SK-N-MC (cell line): ENCODE measurements around the gene SLC22A16.
A peak's percentile ranks its signal among the peaks of the same experiment; 100 is the strongest.

ENCODE experiments used
- DNase-seq: peaks from one replicate; pipeline ENCODE4 v3.0.0-alpha.2; 2011; ENCODE audit warnings: low read depth, low spot score
- H3K27ac ChIP-seq: fragments of 200-600 bp; sonication (generic); 2 replicates; pipeline ENCODE4 v1.5.1; 2016; ENCODE audit warnings: mixed run types
- H3K36me3 ChIP-seq: fragments of 200-600 bp; sonication (generic); 2 replicates; pipeline ENCODE4 v1.6.1; 2017; ENCODE audit warnings: antibody characterized with exemption, low read length, mixed read lengths; ENCODE audit not compliant: insufficient read depth
- H3K4me3 ChIP-seq: fragments of 200-600 bp; sonication (generic); 2 replicates; pipeline ENCODE4 v1.5.1; 2016
- H3K9ac ChIP-seq: fragments of 200-600 bp; sonication (generic); 2 replicates; pipeline ENCODE4 v1.8.0; 2017; ENCODE audit warnings: mixed run types, mixed read lengths; ENCODE audit not compliant: insufficient read length
- H3K9me3 ChIP-seq: fragments of 200-600 bp; sonication (generic); 2 replicates; pipeline ENCODE4 v1.6.1; 2017; ENCODE audit warnings: low read depth, mild to moderate bottlenecking, antibody characterized with exemption, low read length, moderate library complexity, mixed read lengths
- EZH2 ChIP-seq: fragments of 200-600 bp; sonication (generic); IDR thresholded peaks from one replicate; pipeline ENCODE4 v1.6.1; 2017; ENCODE audit warnings: antibody characterized with exemption
- FOXP2 ChIP-seq: optimal IDR thresholded peaks from 2 replicates; pipeline ENCODE3; 2011; ENCODE audit warnings: mild to moderate bottlenecking, moderate library complexity; ENCODE audit not compliant: insufficient read depth; ENCODE audit errors: extremely low read length, control extremely low read depth
- POLR2AphosphoS5 ChIP-seq: IDR thresholded peaks from 2 replicates; pipeline ENCODE4 v1.6.1; 2012; ENCODE audit warnings: mild to moderate bottlenecking, low read depth, low read length, borderline replicate concordance

SLC22A16 gene

DNA sequence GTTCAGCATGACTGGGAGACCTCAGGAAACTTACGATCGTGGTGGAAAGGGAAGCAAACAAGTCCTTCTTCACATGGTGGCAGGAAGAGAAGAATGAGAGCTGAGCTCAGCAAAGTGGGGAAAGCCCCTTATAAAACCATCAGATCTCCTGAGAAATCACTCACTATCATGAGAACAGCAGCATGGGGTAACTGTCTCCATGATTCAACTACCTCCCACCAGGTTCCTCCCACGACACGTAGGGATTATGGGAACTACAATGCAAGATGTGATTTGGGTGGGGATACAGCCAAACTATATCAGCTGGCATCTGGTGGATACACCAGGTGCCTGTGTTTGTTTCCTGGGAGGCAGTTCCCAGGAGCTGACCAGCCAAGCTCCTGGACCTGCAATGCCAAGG lies 65.9 kb downstream of the SLC22A16 start:
- TF ChIP-seq FOXP2 (no peak), POLR2AphosphoS5 (no peak)
- Histone ChIP-seq H3K9me3 (no peaks in the 10 kb centered on the region), H3K4me3 (no peak overlapping the region), H3K27ac (no peak overlapping the region), H3K36me3 (no peaks in the 10 kb centered on the region), H3K9ac (no peak overlapping the region)
- DNase-seq: no peak

DNA sequence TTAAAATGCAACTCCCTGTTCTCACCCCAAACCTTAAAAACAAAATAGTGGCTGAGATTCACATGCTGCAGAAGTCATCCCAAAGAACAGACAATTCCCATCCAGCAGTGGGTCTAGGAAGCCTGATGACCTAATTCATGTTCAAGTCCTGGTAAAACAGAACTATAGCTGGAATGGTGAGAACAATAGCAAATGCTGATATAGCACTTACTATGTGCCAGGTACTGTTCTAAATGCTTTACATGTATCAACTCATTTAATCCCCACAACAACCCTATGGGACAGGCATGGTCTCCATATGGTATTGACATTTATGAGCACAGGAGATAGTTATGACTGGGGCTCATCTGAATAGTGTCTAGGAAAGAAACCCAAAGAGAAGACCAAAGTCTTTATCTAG lies 66.6 kb downstream of the SLC22A16 start:
- Histone ChIP-seq H3K27ac (no peak overlapping the region), H3K9me3 (no peaks in the 10 kb centered on the region), H3K36me3 (no peaks in the 10 kb centered on the region), H3K9ac (no peak overlapping the region), H3K4me3 (no peak overlapping the region)
- DNase-seq: no peak
- TF ChIP-seq EZH2: no peak
- no peak for TF ChIP-seq FOXP2
- TF ChIP-seq POLR2AphosphoS5: no peak

DNA sequence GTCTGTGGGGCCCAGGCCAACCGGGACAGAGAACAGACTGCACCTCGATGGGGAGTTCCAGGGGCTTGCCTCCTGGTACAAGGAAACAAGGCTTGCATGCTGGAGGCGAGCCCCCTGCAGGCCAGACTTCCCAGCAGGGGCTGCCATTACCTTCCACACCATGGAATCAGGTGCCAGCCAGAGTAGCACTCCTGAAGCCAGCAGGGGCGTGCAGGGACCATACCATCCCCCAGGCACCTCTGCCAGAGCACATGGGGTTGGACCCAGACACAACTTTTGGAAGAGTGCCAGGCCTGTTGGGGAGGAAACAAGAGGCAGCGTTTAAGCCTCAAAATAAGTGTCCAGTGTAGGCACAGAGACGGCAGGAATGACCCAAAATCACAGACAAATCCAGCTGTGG lies 67.5 kb downstream of the SLC22A16 start:
- no peak overlapping the region for H3K27ac ChIP-seq
- DNase-seq: no peak
- no peak overlapping the region for H3K9ac ChIP-seq
- no peaks in the 10 kb centered on the region for H3K9me3 ChIP-seq
- H3K36me3 ChIP-seq: no peaks in the 10 kb centered on the region
- TF ChIP-seq POLR2AphosphoS5 (no peak), FOXP2 (no peak), EZH2 (no peak)
- no peak overlapping the region for H3K4me3 ChIP-seq

DNA sequence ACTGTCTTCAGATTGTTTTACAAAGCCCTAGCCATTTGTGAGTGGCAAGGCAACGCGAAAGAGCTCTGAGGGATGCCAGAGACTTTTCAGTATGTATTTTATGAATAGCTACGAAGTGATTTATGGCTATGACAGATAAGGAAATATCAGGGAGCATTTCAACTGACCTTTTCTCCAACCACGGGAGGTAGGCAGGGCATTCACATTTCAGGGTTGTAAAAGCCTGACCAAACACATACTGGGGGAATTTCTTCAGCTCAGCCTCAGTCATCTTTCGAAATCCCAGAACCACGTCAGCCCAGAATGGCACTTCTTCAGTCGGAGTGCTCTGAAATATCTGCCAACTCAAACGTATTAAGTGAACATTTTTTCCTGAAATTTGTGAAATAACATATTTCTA lies 71.8 kb downstream of the SLC22A16 start:
- H3K4me3 ChIP-seq: no peak overlapping the region
- no peak overlapping the region for H3K9ac ChIP-seq
- DNase-seq: no peak
- no peak for TF ChIP-seq POLR2AphosphoS5
- no peak for TF ChIP-seq EZH2
- TF ChIP-seq FOXP2: no peak
- no peaks in the 10 kb centered on the region for H3K36me3 ChIP-seq
- no peaks in the 10 kb centered on the region for H3K9me3 ChIP-seq
- H3K27ac ChIP-seq: no peak overlapping the region

DNA sequence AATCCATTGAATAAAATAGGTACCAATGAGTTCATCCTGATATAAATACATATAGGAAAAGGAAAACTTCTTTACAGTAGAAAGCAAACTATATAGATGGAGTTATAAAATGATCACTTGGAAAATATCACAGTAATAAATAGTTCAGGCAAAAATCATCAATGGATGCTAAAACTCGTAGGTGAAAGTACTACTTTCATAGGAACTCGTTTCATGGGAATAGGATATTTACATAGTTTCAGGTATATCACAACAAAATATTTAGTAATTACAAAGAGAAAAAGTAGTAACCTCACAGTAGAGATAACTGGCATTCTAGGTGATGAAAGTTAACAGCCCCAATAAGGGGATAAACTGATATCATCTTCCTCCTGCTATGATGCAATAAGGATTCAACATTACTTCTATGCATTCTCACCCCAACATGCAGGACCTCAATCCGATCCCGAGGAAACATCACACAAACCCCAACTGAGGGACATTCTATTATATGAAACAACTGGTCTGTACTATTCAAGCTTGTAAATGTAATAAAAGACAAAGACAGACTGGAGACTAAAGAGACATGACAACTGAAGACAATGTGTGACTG lies 74.7 kb downstream of the SLC22A16 start:
- H3K9ac ChIP-seq: no peak overlapping the region
- TF ChIP-seq EZH2: no peak
- no peak for TF ChIP-seq POLR2AphosphoS5
- no peak for TF ChIP-seq FOXP2
- no peaks in the 10 kb centered on the region for H3K9me3 ChIP-seq
- no peaks in the 10 kb centered on the region for H3K36me3 ChIP-seq
- DNase-seq: no peak
- H3K27ac ChIP-seq: no peak overlapping the region
- no peak overlapping the region for H3K4me3 ChIP-seq

DNA sequence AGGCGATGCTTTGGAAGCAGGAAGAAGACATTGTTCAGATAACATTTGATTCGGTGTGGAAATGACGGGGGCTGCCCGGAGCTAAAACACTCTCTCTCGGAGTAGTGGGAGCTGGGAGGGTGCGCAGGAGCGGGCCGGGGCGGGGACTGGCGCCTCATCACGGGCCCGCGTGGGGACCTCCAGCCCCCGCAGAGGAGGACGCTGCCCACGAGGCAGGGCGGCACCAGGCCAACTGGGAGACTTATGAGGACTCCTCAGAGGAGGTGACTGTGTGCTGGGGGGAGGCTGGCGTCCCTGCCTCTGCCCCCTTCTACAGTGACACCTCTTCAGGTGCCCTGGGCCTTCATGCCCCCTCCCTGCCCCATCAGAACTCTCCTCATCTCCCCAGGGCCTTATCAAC lies 76.2 kb downstream of the SLC22A16 start:
- DNase-seq: no peak
- H3K9me3 ChIP-seq: no peaks in the 10 kb centered on the region
- H3K36me3 ChIP-seq: no peaks in the 10 kb centered on the region
- H3K9ac ChIP-seq: no peak overlapping the region
- H3K27ac ChIP-seq: no peak overlapping the region
- no peak overlapping the region for H3K4me3 ChIP-seq
- TF ChIP-seq FOXP2: no peak
- no peak for TF ChIP-seq EZH2
- TF ChIP-seq POLR2AphosphoS5: no peak

DNA sequence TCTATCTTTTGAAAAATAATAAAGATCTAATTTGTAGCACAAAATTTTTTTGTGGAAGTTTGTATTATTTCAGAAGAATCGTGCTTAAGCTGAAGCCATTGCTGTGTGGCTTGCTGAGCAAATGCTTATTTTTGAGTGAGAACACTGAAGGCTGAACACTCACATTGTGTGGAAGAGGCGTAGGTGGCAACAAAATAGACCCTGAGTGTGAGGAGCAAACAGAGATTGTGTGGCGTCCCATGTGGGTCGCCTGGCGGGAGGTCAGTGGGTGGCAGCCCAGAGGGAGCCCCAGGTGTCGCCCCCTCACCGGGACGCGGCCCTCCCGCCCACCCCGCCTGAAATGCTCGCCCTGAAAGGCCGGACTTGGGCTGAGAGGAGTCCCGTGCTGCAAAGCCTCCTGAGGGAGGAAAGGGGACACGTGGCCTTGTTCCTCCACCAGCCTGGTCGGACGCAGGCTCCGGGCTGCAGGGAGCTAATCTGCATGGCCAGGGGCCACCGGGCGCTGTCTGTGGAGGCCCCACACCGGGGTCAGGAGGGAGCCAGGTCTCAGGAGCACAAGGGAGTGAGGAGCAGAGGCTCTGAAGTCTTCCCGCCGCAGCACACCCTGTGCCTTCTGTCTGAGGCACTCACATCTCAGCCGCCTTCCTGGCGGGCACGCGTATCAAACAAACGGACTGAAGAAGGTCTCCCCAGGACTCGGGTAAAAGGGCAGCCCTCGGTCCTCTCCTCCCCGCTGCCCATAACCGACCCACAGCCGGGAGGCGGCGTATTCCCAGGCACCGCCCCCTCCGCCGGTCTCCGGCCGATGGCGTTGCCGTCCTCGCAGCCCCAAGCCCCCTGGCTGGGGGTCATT lies 77.0 kb downstream of the SLC22A16 start:
- H3K9me3 ChIP-seq: no peaks in the 10 kb centered on the region
- H3K4me3 ChIP-seq: no peak overlapping the region
- no peak for TF ChIP-seq FOXP2
- TF ChIP-seq EZH2: no peak
- TF ChIP-seq POLR2AphosphoS5: no peak
- H3K36me3 ChIP-seq: no peaks in the 10 kb centered on the region
- DNase-seq: no peak
- H3K27ac ChIP-seq: peak overlapping the region; percentile 37
- H3K9ac ChIP-seq: no peak overlapping the region

DNA sequence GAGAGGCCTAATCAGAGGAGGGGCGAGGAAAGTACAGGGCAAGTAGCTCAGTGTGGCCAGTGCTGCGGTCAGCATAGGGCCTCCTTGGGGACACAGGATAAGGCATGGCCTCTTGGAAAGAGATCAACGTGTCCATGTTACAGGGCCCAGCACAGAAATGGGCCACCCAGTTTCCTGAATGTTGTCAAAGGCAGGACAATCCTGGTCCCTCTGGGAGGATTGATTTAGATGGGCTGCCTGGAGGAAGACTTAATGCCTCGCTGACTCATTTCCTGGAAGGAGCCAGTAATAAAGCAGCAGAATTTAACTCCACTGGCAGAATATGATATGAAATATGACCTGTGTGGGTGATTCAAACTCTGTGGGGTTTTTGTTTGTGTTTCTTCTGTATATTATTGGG lies 77.6 kb downstream of the SLC22A16 start:
- Histone ChIP-seq H3K9me3 (no peaks in the 10 kb centered on the region), H3K36me3 (no peaks in the 10 kb centered on the region), H3K4me3 (no peak overlapping the region), H3K27ac (peak overlapping the region; percentile 37), H3K9ac (no peak overlapping the region)
- TF ChIP-seq FOXP2: no peak
- TF ChIP-seq EZH2: no peak
- TF ChIP-seq POLR2AphosphoS5: no peak
- no peak for DNase-seq

DNA sequence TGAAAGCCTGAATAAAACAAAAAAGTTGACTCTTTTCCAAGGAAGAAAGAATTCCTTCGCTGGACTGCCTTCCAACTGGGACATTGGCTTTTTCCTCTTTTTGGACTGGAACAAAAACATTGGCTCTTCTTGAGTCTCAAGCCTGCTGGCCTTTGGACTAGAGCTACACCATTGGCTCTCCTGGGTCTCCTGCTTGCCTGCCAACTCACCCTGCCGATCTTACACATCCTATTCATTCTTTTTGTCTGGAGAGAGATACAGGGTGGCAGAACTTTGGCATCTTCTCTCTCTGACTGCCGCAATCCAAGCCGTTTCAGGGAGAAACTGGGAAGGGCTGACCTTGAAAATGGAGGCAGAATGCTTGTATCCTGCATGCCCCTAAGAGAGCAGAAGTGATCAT lies 81.2 kb downstream of the SLC22A16 start:
- TF ChIP-seq FOXP2 (no peak), EZH2 (no peak), POLR2AphosphoS5 (no peak)
- Histone ChIP-seq H3K9ac (no peak overlapping the region), H3K36me3 (no peaks in the 10 kb centered on the region), H3K9me3 (no peaks in the 10 kb centered on the region), H3K4me3 (no peak overlapping the region), H3K27ac (no peak overlapping the region)
- DNase-seq: no peak
